Stimulated activated CD4-positive, alpha-beta T cell treated with anti-CD3 and anti-CD28 coated beads, TNF-alpha, amount 100 ng/mL, for 24 hours (primary cell): ENCODE data around the gene ETS2.

Experiments
- DNase-seq, 3 experiments: peaks; one replicate each; pipeline ENCODE4 v3.0.0-alpha.2; 2020; ENCODE audit warnings: low read depth in 3 of 3

Gene ETS2

DNA sequence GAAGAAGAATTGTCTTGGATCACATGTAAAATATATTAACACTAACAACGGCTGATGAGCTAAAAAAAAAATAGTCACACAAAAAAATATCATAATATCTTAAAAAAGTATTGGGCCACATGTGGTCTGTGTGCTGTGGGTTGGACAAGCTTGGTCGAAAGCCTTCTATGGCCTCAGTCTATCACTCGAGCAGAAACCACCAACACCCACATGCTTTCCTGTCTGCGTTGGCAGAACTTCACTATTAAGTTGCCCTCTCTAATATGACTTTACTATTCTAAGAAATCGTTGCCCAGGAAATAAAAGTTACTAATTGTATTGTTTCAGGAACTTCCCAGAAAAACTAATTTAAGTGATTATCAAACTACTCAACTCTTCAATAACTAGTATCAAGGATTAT is 28.2 kb upstream of the ETS2 start:
- DNase-seq, result no peak

DNA sequence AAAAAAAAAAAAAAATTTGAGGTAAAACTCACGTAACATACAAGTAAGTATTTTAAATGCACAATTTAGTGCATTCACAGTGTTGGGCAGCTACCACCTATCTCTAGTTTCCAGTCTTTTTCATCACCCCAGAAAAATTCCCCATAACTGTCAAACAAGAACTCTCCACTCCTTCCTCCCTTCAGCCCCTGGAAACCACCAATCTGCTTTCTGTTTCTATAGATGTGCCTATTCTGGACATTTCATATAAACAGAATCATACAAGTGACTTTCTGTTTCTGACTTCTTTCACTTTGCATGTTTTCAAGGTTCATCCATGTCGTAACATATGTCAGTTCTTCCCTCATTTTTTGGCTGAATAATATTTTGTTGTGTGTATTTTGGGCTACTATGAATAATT is 24.9 kb upstream of the ETS2 start:
- DNase-seq, result no peak

DNA sequence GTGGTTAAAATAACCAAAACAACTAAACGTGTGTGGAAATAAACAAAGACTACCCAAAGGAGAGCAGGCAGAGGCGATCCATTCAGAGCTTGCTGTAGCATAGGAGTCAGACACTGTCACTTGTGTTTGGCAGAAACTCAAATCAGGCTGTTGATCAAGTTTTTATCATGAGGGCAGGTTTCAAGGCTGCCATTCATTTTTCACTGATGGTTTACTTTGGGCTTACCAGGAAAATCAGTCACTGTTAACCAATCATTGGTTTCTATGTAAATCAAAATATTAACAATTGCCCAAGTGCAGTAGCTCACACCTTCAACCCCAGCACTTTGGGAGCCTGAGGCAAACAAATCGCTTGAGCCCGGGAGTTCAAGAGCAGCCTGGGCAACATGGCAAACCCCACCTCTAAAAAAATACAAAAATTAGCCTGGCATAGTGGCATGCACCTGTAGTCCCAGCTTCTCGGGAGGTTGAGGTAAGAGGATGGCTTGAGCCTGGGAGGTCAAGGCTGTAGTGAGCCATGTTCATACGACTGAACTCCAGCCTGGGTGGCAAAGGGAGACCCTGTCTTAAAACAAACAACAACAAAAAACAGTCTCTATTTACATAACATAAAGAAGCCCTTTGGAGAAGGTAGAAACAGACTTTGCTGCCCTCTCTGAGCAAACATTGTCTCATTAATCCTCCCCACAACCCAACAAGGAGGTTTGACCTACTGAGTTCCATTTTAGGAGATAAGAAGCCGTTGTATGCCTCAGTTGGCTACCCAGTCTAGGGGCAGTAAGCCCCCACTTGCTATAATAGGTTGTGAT is 21.1 kb upstream of the ETS2 start:
- no peak for DNase-seq

DNA sequence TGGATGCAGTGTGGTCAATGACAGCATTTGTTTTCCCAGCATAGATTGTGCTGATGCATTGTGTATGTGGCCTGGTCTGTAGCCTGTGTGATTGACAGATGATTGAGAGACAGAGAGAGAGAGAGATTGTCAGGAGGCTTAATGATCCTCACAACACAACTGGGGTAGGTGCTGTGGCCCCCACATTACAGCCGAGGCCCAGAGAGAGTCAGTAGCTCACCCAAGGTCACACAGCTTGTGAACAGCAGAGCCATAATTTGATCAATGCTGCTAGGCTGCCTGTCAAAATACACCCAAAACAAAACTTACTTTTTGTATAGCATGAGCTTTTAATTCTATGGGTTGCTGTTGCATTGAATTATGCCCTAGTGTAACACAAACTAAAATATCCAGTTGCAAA is 20.2 kb upstream of the ETS2 start:
- no peak for DNase-seq

DNA sequence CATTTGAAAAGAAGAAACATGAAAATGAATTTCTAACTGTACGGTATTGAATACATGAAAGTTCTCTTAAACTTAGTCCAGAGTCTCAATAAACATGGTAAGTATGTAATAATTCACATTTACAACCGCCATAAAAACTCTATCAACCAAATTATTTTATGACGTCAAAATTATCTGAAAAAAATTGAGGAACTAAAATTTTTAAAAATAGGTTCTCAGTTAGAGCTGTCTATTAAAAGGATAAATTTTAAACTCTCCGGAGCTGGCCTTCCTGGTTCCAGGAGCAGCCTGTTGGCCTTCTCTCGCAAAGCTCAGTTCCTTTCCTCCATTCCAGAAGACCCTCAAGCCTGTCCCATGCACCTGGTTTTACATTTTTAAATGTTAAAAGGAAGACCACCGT is 18.7 kb upstream of the ETS2 start:
- no peak for DNase-seq

DNA sequence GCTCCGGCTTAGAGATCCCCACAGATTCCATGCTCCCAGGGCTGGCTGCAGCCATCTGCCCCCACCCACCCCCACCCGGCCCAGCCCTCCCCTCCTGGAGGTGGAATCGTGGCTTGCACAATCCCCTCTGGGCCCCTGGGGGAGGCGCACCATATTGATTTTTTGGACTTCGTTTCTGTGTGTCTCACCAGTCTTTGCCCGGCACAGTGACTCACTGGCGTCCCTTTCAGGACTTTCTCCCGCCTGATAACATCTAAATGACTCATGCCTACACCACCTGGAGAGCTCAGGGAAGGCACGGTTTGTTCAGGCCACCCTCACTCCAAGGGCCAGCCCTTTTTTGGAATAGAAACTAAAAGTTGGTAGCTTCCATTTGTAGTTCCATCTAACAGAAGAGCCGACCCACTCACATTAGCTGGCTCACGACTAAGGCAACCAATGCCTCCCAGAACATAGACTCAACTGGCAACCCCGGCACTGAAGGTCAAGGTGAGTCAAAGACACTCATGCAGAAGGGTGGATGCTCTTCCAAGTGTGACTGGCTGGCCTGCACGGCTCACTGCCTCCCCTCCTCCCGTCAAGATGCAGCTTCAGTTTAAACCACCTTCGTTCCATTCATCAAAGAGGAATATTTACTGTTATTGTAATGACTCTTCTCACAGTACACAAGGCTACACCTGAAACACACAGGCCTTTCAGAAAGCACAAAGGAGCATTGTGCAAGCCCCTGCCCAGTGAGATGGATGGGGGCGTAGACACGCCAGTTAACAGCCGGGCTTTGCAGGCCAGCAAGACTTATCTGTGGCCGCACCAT is 18.1 kb upstream of the ETS2 start:
- DNase-seq, result no peak

DNA sequence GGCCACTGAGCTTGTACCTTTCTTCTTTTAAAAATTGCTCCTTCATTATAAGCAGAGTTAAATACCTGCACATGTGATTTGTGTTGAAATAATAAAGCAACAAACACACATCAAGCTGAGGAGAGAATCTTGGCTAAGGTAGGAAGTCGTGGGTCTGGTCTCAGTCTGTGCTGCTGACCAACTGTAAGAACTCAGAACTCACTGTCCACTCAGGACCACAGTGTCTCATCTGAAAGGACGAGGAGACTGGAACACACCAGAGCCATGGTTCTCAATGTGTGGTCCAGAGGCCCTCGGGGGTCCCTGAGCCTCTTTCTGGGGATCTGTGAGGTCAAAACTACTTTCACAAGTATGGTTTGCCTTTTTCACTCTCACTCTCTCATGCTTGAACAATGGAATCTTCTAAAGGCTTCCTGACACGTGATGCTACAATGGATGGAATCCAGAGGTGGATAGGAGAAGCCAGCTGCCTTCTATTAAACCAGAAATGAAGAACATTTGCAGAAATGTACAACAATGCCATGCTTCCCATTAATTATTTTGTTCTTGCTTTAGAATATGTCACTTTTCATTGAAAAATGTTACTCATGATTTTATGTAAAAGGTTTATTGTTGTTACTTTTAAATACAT is 17.3 kb upstream of the ETS2 start:
- DNase-seq, result no peak

DNA sequence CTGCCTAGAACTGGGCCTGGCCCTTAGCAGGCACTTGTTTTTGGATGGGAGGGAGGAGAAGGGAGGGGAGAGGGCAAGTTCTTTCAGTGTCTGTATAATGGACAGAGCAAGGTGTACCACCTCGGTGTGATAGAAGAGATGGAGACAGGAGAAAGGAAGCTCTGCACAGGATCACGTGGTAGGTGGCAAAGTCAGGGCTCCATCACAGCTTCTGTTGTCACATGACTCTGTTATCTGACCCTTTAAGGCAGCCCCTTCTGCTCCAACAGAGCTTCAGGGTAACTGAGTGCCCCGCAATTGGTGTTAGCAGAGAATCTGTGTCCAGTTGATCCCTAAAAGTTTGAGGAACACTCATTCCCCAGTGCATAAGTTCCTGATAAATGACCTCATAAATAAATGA is 16.5 kb upstream of the ETS2 start:
- no peak for DNase-seq

DNA sequence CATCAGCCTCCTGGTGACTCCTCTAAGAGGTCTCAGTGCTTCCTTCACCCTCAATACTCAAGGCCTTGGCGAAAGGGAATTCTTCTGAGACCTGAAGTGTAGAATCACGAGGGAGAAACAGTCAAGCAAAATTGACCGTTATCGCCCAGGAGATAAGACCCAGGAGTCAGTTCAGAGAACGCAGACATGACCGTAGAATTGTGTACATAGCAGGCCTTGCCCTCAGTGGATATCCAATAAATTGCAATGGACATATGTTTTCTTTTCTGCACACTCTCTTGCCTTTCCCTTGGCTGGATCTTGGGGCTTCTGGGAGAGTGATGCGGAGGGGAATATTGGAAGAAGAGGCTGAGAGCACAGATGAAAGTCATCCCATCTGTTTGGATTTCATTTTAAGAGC is 15.7 kb upstream of the ETS2 start:
- DNase-seq, result no peak

DNA sequence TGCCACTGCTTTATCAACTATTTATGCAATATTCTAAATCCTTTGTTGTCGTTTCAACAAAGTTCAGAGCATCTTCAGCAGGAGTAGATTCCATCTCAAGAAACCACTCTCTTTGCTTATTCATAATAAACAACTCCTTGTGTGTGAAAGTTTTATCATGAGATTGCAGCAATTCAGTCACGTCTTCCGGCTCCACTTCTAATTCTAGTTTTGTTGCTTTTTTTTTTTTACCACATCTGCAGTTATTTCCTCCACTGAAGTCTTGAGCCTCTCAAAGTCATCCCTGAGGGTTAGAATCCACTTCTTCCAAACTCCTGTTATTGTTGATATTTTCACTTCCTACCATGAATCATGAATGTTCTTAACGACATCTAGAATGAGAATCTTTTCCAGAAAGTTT is 14.8 kb upstream of the ETS2 start:
- DNase-seq, result no peak

DNA sequence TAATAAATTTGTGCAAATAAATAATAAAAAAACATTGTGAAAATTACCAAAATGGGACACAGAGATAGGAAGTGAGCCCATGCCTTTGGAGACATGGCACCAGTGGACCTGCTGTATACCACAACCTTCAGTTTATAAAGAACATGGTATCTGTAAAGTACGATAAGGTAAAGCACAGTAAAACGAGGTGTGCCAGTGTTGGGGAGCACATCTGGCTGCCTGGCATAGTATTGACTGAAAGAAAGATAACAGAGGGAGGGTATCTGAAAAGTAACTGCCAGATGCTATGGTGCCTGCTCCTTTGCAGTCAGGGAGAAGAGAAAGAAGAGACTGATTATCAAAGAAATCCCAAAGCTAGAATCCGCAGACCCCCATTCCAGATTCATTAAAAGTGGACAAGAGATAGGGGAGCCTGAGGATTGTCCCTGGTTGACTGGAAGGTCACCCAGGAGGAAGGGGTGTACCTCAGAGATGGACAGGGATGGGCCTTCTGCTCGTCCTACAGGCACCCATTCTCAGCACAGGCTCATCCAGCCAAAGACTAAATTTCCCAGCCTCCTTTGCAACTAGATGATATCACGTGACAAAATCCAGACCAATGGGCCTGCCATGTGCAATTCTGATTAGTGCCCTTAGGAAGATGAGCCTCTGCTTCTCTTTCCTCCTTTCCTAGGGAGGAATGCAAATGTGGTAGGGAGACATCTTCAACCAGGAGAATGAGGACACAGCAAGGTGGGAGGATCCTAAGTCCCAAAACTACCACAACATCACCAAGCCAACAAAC is 12.9 kb upstream of the ETS2 start:
- no peak for DNase-seq

DNA sequence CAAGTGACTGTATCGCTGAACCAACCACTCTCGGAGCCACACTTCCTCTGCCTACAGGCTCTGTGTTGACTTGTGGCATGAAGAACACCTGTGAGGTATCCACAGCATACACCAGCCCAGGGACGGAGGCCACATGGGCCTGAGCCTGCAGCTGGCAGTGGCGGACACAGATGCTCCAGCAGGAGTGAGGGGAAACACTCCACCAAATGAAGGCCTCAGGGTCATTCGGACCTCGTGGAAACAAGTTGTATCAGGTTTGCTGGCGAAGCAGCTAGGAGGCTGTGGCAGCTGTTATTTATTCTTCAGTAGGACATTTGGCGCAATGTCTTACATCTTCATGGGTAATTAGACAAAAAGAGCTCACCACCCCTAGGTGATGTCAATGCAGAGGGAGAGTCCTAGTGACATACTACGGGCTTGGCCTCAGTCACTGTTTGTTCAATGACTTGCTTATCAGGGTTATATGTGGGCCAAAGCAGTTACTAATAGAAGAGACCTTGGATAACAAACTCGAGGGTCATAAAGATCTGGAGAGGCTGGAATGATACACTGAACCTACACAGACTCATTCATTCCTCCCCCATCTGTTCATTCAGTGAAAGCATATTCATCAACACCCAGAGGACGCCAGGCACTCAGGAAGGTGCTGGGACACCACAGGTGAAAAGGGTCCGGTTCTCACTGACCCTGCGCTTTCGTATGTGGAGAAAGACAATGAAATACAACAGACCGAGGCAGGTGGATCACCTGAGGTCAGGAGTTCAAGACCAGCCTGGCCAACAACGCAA is 11.6 kb upstream of the ETS2 start:
- DNase-seq, result no peak

DNA sequence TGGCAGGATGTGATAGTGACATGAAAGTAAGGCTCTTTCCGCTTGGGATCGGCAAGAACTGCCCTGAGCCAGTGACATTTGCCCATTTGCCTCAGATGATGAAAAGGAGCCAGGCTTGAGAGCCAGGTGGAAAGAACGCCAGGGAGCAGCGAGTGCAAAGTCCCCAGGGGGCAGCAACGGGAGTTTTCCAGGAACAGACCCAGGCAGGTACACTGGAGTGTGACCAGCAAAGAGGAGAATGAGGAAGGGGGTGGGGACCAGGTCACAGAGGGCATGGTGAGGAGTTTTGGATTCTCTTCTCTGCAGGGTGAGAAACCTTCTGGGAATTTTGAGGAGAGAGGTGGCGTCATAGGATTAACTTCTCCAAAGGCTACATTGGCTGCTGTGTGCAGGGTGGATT is 10.8 kb upstream of the ETS2 start:
- DNase-seq, result no peak

DNA sequence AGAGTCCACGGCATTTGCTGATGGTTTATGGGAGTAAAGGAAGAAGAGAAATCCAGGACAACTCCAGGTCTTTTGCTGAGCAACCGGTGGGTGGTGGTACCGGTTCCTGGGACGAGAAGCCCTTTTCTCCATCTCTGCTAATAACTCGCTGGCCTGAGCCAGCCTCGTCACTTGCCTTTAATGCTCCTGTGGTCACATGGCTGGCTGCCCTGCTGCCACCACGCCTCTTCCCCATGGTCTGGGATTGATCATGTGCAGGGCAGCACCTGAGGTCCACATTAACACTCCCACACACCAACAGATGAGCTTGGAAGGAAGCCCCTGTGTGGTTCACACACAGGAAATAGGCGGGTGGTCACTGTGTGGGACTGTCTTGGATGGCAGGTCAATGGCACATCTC is 10.3 kb upstream of the ETS2 start:
- no peak for DNase-seq

DNA sequence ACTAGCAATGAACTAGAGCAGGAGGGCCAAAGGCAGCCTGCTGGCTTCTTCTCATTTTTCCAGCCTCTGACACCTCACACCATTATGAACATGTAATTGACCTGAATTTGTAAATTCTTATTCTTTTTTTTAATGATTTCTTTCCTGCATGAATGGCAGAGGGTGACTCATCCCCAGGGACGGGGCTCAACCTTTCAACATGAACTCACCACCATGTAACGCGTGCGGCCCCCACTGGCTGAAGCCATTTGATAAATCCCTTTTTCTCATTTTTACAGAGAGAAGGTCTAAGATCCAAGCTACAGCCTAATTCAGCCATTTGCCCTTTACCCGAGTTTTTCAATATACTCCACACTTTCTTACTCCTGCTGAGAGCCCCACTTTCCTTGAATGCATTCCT is 9.3 kb upstream of the ETS2 start:
- no peak for DNase-seq

DNA sequence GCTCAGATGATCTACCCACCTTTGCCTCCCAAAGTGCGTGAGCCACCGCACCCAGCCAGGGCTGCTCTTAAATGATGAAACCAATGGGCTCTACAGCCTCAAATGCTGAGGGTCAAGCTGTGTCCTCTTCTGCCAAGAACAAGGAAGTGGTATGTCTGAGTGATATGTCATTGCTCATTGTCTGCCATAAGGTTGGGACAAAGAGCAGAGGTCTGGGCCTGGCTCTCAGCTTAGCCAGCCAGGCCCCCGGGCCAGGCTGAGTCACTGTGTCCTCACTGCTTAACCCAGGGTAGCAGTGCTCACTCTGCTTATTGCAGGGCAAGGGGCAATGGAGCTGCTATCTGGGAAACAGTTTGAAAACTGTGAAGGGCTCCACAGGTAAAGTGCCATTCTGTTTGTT is 8.3 kb upstream of the ETS2 start:
- no peak for DNase-seq

DNA sequence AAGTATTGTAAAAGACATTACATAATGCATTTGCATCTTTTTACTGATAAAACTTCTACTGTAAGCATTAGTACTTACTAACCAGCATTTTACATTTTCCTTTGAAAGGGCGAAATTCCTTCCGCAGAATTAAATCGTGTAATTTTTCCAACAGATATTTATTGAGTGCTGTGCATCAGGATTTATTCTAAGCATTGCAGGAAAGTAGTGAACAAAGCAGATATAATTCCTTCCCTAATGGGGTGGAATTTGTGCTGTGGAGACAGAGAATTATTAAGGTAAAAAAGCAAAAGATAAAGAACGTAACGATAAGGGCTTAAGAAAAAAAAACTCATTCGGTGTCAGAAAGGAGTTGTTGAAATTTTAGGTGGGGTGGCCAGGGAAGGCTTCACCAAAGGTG is 7.6 kb upstream of the ETS2 start:
- DNase-seq, result no peak

DNA sequence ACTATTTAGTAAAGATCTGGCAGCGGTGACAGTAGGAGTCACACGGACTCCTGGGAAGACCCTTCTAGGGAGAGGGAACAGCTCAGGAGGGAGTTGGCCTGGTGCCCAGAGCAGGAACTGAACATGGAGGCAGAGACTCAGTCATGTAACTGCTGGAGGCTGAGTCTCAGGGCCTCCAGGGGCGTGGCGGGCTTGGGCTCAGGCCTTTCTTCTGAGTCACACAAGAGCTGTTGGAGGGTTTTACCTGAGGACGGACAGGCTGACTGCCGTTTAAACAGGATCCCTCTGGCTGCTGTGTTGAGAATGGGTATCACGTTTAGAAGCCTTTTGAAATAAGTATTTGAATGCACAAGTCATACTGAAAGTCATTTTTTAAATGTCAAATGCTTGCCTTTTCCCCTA is 7.2 kb upstream of the ETS2 start:
- no peak for DNase-seq

DNA sequence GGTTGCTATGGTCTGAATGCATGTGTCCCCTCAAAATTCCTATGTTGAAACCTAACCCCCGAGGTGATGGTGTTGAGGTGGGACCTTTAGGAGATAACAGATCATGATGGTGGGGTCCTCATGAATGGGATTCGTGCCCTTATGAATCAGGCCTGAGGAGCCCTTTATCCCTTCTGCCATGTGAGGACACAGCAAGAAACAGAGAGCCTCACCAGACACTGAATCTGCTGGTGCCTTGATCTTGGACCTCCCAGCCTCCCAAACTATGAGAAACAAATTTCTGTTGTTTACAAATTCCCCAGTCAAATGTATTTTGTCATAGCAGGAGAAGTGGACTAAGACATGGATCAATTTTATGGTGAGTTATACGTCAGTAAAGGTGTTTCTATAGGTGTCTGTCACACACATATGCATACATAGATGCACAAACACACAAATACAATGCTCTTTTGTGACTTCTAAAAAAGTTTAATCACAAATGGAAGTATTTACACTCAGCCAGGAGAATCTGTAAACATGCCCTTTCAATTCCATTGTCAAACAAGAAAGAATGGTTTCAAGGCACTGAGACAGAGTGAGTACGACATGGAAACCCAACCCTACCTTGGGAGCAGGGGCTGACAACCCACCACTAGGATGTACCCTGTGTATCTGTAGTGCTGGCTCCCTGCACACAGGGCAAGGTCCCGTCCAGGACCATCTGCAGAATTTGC is 5.5 kb upstream of the ETS2 start:
- no peak for DNase-seq

DNA sequence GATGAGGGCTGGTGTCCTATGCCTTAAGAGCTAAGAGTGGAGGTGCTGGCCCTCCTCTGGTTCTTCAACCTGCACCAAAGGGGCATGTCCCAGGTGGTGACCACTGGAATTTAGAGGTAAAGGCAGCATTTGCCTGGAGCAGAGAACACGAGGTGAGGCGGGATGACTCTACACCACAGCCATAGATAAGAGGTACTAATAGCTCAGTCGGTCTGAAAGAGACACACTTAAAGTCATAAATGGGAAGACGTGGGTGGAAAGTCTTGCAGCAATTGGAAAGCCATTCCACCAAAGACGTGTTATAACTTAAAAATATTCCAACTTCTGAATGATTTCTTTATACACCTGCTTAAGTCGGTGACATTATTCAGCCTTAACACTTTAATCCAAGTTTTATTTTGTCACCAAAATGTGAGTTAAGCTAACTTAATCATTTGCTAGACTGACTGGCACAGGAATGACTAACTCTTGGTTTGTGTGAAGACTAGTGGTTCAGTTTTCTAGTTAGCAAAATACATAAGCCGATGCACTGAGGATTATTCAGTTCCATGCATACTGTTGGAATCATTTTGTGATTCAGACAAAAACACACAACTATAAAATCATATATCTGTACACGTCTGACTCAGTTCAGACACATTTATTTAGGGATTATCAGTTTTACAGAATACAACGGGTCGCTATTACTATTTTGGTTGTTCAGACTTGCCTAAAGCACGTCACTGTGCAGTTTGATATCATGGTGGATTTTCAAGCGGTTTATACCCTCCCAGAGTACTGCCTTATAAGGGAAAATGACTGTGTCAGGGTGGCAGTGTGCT is 4.6 kb upstream of the ETS2 start:
- no peak for DNase-seq
